GM21360 (cell line): ENCODE measurements around the gene POLR2B.
"Not testable (repeated sequence)": the region's sequence is repeated elsewhere in the genome, so short reads cannot be mapped to it uniquely, and the experiment has no call there.

Experiments used
- ATAC-seq: cut with Tn5 transposase; IDR thresholded peaks from one replicate; pipeline ENCODE4 v1.9.1; 2021; ENCODE audit warnings: mild to moderate bottlenecking, moderate library complexity; ENCODE audit not compliant: unreplicated experiment

Gene POLR2B

GRCh38 chr4:56986192-56986591, 7.5 kb downstream of the POLR2B start:
- ATAC-seq: no peak

- no peak for ATAC-seq
Measured at GRCh38 chr4:56986952-56987351, 8.3 kb downstream of the POLR2B start.

- ATAC-seq: no peak
Measured at GRCh38 chr4:56990109-56990905, 11.6 kb downstream of the POLR2B start.

GRCh38 chr4:56995525-56995924, 16.8 kb downstream of the POLR2B start:
- no peak for ATAC-seq

GRCh38 chr4:56999751-57000150, 21.1 kb downstream of the POLR2B start:
- ATAC-seq: no peak

GRCh38 chr4:57013543-57014120, 34.9 kb downstream of the POLR2B start:
- ATAC-seq: no peak

- ATAC-seq: no peak
Measured at GRCh38 chr4:57018980-57019379, 40.3 kb downstream of the POLR2B start.

GRCh38 chr4:57020467-57021101, 41.9 kb downstream of the POLR2B start:
- no peak for ATAC-seq

GRCh38 chr4:57023104-57023503, 44.4 kb downstream of the POLR2B start:
- no peak for ATAC-seq

GRCh38 chr4:57034520-57034919, 55.8 kb downstream of the POLR2B start:
- no peak for ATAC-seq

GRCh38 chr4:57037982-57038604, 59.4 kb downstream of the POLR2B start:
- peak; percentile 76 for ATAC-seq

- ATAC-seq: no peak
Measured at GRCh38 chr4:57039345-57039744, 60.6 kb downstream of the POLR2B start.

GRCh38 chr4:57040510-57040909, 61.8 kb downstream of the POLR2B start:
- ATAC-seq: no peak

GRCh38 chr4:57041020-57041419, 62.3 kb downstream of the POLR2B start:
- ATAC-seq: no peak

- no peak for ATAC-seq
Measured at GRCh38 chr4:57042711-57043169, 64.0 kb downstream of the POLR2B start.

- ATAC-seq: no peak
Measured at GRCh38 chr4:57043347-57044251, 64.9 kb downstream of the POLR2B start.

GRCh38 chr4:57044279-57044678, 65.6 kb downstream of the POLR2B start:
- ATAC-seq: no peak

- ATAC-seq: no peak
Measured at GRCh38 chr4:57044996-57045395, 66.3 kb downstream of the POLR2B start.

- not testable (repeated sequence) for ATAC-seq
Measured at GRCh38 chr4:57047046-57047445, 68.3 kb downstream of the POLR2B start.

- ATAC-seq: no peak
Measured at GRCh38 chr4:57048590-57049304, 70.1 kb downstream of the POLR2B start.
